ENCODE data around the gene PLPPR1.

- TF ChIP-seq CTCF (IDR thresholded peaks at IDR 0.05; ENCODE audit: extremely low read depth in 1 of 2, insufficient read depth in 1 of 2, low read depth in 1 of 2, low read length in 2 of 2) (no peak), POLR2AphosphoS5 (IDR thresholded peaks at IDR 0.05; ENCODE audit: insufficient read depth, low read depth, low read length) (no peak), MAX (IDR thresholded peaks at IDR 0.05; ENCODE audit: insufficient read depth, insufficient read length) (no peak), GATA2 (IDR thresholded peaks at IDR 0.05; ENCODE audit: insufficient read depth, insufficient read length, low read depth, low read length) (no peak), EZH2 (IDR thresholded peaks at IDR 0.05; ENCODE audit: borderline replicate concordance, low read depth, low read length, severe bottlenecking) (no peak), MYC (IDR thresholded peaks at IDR 0.05; ENCODE audit: low read depth, low read length) (no peak), POLR2A (IDR thresholded peaks at IDR 0.05; ENCODE audit: low read depth, low read length) (no peak), FOS (IDR thresholded peaks at IDR 0.05; ENCODE audit: borderline replicate concordance, insufficient read depth, low read length) (no peak), JUN (IDR thresholded peaks at IDR 0.05; ENCODE audit: borderline replicate concordance, insufficient read depth, insufficient read length, low read depth) (no peak)
Measured at GRCh38 chr9:101275769-101276250, 247.3 kb downstream of the PLPPR1 start.
